ENCODE results near the gene BAG1. TPM values are rescaled to one million over a fixed set of nuclear protein-coding genes. Genes with fewer than 3 reads are reported as not detected.

BAG1 gene
- total RNA-seq, 1 experiment from 2014 or later: 103 TPM

DNA sequence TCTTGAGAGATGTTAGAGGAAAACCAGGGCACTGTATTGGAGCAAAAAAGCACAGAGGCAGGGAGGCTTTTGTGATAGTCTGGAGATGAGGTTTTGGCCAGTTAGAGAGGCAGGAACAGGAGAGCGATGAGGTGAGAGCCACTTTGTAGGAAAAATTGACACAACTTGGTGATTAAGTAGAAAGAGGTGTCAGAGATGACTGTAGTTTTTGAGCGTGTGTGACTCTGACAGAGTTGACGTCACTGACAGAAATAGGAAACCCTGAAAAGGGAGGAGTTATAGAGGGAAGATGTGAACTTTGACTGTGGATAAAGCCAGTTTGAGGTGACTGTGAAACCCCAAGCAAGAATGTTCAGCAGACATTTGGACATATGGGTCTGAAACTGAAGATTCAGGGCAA is 41.5 kb upstream of the BAG1 start:
- ATAC-seq (no peak), DNase-seq (no peak)
- Histone ChIP-seq H3K4me3 (ENCODE audit: low read length) (no peak overlapping the region), H3K27me3 (ENCODE audit: low read length) (no peaks in the 10 kb centered on the region), H3K9me3 (ENCODE audit: low read length) (no peaks in the 10 kb centered on the region), H3K4me1 (ENCODE audit: insufficient read depth, low read length) (no peaks in the 10 kb centered on the region), H4K20me1 (ENCODE audit: low read length) (no peaks in the 10 kb centered on the region), H3K9me2 (replicated peaks; ENCODE audit: low read length) (no peaks in the 10 kb centered on the region), H3K36me3 (ENCODE audit: low read depth, low read length) (peaks cover 49% of the 10 kb centered on the region), H3K79me2 (ENCODE audit: low read length) (peaks cover 3% of the 10 kb centered on the region; the same call in 1 of the 2 replicates), H3K4me2 (ENCODE audit: low read length) (no peak overlapping the region), H3F3A (ENCODE audit: low read length, unreplicated experiment) (no peaks in the 10 kb centered on the region), H3K9ac (ENCODE audit: low read length) (no peak overlapping the region), H3K27ac (ENCODE audit: low read length) (no peak overlapping the region), H2AFZ (ENCODE audit: low read length) (no peak overlapping the region)
- no peak for TF ChIP-seq EZH2phosphoT487 (IDR thresholded peaks at IDR 0.05; ENCODE audit: borderline replicate concordance, low read length)
- TF ChIP-seq, protein P1, sequence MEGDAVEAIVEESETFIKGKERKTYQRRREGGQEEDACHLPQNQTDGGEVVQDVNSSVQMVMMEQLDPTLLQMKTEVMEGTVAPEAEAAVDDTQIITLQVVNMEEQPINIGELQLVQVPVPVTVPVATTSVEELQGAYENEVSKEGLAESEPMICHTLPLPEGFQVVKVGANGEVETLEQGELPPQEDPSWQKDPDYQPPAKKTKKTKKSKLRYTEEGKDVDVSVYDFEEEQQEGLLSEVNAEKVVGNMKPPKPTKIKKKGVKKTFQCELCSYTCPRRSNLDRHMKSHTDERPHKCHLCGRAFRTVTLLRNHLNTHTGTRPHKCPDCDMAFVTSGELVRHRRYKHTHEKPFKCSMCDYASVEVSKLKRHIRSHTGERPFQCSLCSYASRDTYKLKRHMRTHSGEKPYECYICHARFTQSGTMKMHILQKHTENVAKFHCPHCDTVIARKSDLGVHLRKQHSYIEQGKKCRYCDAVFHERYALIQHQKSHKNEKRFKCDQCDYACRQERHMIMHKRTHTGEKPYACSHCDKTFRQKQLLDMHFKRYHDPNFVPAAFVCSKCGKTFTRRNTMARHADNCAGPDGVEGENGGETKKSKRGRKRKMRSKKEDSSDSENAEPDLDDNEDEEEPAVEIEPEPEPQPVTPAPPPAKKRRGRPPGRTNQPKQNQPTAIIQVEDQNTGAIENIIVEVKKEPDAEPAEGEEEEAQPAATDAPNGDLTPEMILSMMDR (conservative IDR thresholded peaks at IDR 0.05; ENCODE audit: low read depth, low read length): no peak
- TF ChIP-seq EZH2 (IDR thresholded peaks at IDR 0.05; ENCODE audit: low read length, unreplicated experiment): no peak
- CTCF ChIA-PET: no interaction called here
- no TSS peak for BruUV-seq (replicated peaks)
- intact Hi-C loops (cut with micrococcal nuclease): no loop called here
- POLR2A ChIA-PET (ENCODE audit: unreplicated experiment): no interaction called here

DNA sequence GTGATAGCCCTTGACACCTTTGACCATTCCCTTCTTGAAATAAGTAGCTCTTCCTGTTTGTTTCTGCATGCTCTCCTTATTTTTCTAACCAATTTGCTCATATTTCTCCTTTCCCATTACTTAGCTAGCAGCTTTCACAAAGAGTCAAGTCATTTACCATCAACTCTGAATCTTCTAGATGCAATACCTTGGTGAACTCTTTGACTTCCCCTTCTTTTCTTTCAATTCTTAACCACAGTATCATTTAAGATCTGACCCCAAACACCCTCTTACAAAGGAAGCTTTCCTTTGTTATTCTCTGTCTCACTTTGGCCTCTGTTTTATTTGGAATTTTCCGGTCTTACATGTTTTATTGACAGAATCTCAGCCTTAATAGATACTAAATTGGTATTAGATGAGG is 39.9 kb upstream of the BAG1 start:
- no peaks in the 10 kb centered on the region for H4K20me1 ChIP-seq (ENCODE audit: low read length)
- H3K27ac ChIP-seq (ENCODE audit: low read length): no peak overlapping the region
- no peak for DNase-seq
- no peaks in the 10 kb centered on the region for H3K27me3 ChIP-seq (ENCODE audit: low read length)
- BruUV-seq (replicated peaks): no TSS peak
- H3K9ac ChIP-seq (ENCODE audit: low read length): no peak overlapping the region
- H3K4me1 ChIP-seq (ENCODE audit: insufficient read depth, low read length): no peaks in the 10 kb centered on the region
- peaks cover 49% of the 10 kb centered on the region for H3K36me3 ChIP-seq (ENCODE audit: low read depth, low read length)
- ChIA-PET POLR2A (ENCODE audit: unreplicated experiment) (no interaction called here), CTCF (no interaction called here)
- TF ChIP-seq, protein P1 (conservative IDR thresholded peaks at IDR 0.05; ENCODE audit: low read depth, low read length): no peak
- no peak for TF ChIP-seq EZH2 (IDR thresholded peaks at IDR 0.05; ENCODE audit: low read length, unreplicated experiment)
- no peak for TF ChIP-seq EZH2phosphoT487 (IDR thresholded peaks at IDR 0.05; ENCODE audit: borderline replicate concordance, low read length)
- no peak for ATAC-seq
- H3K9me2 ChIP-seq (replicated peaks; ENCODE audit: low read length): no peaks in the 10 kb centered on the region
- H2AFZ ChIP-seq (ENCODE audit: low read length): no peak overlapping the region
- no peak overlapping the region for H3K4me3 ChIP-seq (ENCODE audit: low read length)
- H3F3A ChIP-seq (ENCODE audit: low read length, unreplicated experiment): no peaks in the 10 kb centered on the region
- H3K4me2 ChIP-seq (ENCODE audit: low read length): no peak overlapping the region
- intact Hi-C loops (cut with micrococcal nuclease): no loop called here
- peaks cover 15% of the 10 kb centered on the region for H3K79me2 ChIP-seq (ENCODE audit: low read length)
- H3K9me3 ChIP-seq (ENCODE audit: low read length): no peaks in the 10 kb centered on the region

DNA sequence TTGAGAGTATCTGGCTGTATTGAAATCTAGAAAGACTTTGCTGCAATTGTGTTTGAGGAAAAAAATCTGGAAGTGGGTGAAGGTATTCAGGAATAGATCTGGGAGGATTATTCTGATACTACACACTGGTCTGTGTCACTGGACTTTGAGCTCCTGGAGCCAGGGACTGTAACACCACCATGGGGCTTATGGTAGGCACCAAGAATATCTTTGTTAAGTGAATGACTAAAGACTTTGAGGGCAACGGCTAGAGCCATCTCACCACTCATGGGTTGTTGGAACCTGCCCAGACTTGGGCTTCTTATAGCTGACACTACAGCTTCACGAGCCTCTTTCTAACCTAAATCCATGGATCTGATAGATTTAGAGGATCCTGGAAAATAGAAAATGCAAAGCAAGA is 36.0 kb upstream of the BAG1 start:
- Histone ChIP-seq H3K4me3 (ENCODE audit: low read length) (no peak overlapping the region), H3K27me3 (ENCODE audit: low read length) (no peaks in the 10 kb centered on the region), H3K9me2 (replicated peaks; ENCODE audit: low read length) (no peaks in the 10 kb centered on the region), H3K4me1 (ENCODE audit: insufficient read depth, low read length) (no peaks in the 10 kb centered on the region), H3K9ac (ENCODE audit: low read length) (no peak overlapping the region), H3K9me3 (ENCODE audit: low read length) (no peaks in the 10 kb centered on the region), H3K79me2 (ENCODE audit: low read length) (peaks cover 53% of the 10 kb centered on the region), H3K27ac (ENCODE audit: low read length) (no peak overlapping the region), H3K4me2 (ENCODE audit: low read length) (no peak overlapping the region), H2AFZ (ENCODE audit: low read length) (no peak overlapping the region), H3K36me3 (ENCODE audit: low read depth, low read length) (peaks cover 47% of the 10 kb centered on the region), H4K20me1 (ENCODE audit: low read length) (no peaks in the 10 kb centered on the region), H3F3A (ENCODE audit: low read length, unreplicated experiment) (no peaks in the 10 kb centered on the region)
- ChIA-PET CTCF (no interaction called here), POLR2A (ENCODE audit: unreplicated experiment) (no interaction called here)
- DNase-seq (no peak), ATAC-seq (no peak)
- no TSS peak for BruUV-seq (replicated peaks)
- intact Hi-C loops (cut with micrococcal nuclease): no loop called here
- TF ChIP-seq EZH2phosphoT487 (IDR thresholded peaks at IDR 0.05; ENCODE audit: borderline replicate concordance, low read length): no peak
